ENCODE measurements around the gene GADD45GIP1.

GADD45GIP1 gene

DNA sequence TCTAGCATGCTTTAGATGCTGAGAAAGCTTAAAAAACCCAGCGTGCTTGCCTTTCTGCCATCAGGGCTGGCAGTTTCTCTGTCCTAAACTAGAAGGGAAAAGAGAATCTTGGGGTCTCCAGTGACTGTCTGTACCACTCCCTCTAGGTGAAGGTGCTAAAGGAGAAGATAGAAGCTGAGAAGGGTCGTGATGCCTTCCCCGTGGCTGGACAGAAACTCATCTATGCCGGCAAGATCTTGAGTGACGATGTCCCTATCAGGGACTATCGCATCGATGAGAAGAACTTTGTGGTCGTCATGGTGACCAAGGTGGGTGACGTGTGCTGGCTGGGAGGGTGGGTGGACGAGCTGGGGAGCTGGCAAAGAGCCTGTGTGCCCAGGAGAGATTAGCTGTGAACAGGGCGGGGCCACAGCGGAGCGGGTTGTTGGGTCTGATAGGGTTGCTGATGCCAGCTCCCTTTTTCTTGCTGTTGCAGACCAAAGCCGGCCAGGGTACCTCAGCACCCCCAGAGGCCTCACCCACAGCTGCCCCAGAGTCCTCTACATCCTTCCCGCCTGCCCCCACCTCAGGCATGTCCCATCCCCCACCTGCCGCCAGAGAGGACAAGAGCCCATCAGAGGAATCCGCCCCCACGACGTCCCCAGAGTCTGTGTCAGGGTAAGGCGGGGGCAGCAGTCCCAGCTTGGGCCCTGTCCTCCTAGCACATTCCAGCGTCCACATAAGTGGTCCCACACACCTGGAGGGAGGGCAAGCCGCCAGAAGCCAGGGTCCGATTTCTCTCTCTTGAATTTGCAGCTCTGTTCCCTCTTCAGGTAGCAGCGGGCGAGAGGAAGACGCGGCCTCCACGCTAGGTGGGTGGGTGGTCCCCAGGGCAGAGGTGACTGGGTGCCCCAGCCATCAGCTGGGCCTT, 9.1 kb downstream of the GADD45GIP1 start:
- no peak for TF ChIP-seq POLR2A (IDR thresholded peaks at IDR 0.05; ENCODE audit: extremely low read depth, insufficient read length)
- TF ChIP-seq, protein P1, sequence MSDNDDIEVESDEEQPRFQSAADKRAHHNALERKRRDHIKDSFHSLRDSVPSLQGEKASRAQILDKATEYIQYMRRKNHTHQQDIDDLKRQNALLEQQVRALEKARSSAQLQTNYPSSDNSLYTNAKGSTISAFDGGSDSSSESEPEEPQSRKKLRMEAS (IDR thresholded peaks at IDR 0.05; ENCODE audit: low read depth, low read length), result no peak
- no peak for TF ChIP-seq MYC (IDR thresholded peaks at IDR 0.05; ENCODE audit: low read depth, low read length)
- TF ChIP-seq, protein P2, sequence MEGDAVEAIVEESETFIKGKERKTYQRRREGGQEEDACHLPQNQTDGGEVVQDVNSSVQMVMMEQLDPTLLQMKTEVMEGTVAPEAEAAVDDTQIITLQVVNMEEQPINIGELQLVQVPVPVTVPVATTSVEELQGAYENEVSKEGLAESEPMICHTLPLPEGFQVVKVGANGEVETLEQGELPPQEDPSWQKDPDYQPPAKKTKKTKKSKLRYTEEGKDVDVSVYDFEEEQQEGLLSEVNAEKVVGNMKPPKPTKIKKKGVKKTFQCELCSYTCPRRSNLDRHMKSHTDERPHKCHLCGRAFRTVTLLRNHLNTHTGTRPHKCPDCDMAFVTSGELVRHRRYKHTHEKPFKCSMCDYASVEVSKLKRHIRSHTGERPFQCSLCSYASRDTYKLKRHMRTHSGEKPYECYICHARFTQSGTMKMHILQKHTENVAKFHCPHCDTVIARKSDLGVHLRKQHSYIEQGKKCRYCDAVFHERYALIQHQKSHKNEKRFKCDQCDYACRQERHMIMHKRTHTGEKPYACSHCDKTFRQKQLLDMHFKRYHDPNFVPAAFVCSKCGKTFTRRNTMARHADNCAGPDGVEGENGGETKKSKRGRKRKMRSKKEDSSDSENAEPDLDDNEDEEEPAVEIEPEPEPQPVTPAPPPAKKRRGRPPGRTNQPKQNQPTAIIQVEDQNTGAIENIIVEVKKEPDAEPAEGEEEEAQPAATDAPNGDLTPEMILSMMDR (IDR thresholded peaks at IDR 0.05; ENCODE audit: low read depth, low read length), result no peak
- H3K4me3 ChIP-seq (ENCODE audit: low read depth, low read length), result no peak overlapping the region
- no peak for DNase-seq (ENCODE audit: low read depth)

DNA sequence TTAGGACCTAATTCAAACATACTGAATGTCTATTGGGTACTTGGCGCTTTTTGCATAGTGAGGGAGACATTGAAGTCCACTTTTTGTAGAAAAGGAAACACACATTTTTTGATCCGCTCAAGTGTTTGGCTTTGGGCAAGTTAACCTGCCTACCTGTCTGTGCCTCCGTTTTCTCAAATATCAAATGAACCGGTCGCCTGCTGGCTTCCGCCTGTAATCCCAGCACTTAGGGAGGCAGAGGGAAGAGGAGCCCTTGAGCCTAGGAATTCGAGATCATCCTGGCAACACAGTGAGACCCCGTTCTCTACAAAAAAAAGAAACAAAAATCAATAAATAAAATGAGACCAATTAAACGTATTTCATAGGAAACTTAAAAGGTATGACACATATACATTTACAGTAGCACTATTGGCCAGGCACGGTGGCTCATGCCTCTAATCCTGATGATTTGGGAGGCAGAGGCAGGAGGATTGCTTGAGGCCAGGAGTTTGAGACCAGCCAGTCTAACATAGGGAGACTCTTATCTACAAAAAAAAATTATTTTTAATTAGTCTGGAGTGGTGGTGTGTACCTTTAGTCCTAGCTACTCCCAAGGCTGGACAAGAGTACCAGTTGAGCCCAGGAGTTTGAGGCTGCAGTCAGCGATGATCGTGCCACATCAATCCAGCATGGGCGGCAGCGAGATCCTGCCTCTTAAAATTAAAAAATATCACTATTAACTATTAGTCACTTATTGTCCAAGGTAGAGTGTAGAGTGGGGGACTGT, 10.1 kb downstream of the GADD45GIP1 start:
- TF ChIP-seq, protein P2 (IDR thresholded peaks at IDR 0.05; ENCODE audit: low read depth, low read length), result no peak
- TF ChIP-seq MYC (IDR thresholded peaks at IDR 0.05; ENCODE audit: low read depth, low read length), result no peak
- peak; percentile 26 for DNase-seq (ENCODE audit: low read depth)
- H3K4me3 ChIP-seq (ENCODE audit: low read depth, low read length), result peak overlapping the region; percentile 96

DNA sequence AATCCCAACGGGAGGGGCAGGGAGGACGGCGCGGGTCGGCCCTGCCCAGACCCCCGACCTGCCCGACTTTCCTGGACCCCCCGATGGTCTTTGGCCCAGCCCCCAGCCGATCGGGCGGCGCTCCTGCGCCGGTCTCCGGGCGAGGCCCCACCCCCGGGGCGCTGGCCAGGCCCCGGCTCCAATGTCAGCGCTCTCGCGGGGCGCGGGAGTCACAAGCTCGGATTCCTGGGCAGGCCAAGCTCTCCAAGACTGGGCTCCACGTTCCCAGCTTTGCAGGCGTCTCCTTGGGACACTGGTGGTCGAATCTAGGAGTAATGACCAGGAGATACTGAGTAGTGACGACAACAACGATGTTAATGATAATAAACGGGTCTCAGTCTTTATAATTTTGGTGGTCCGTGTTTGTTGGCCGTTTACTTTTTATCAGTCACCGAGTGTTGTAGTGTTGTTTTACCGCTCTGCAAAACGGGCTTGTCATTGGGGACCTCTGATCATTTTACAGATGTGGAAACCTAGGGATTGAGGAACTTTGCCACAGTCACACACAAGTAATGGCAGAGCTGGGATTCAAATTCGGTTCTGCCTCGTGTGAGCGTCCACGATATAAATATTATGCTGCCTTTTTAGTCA, 10.8 kb downstream of the GADD45GIP1 start:
- peak; percentile 87 for DNase-seq (ENCODE audit: low read depth)
- H3K4me3 ChIP-seq (ENCODE audit: low read depth, low read length), result peak overlapping the region; percentile 96
- TF ChIP-seq, protein P1 (IDR thresholded peaks at IDR 0.05; ENCODE audit: low read depth, low read length), result no peak
- no peak for TF ChIP-seq POLR2A (IDR thresholded peaks at IDR 0.05; ENCODE audit: extremely low read depth, insufficient read length)
- TF ChIP-seq MYC (IDR thresholded peaks at IDR 0.05; ENCODE audit: low read depth, low read length), result no peak
- TF ChIP-seq, protein P2 (IDR thresholded peaks at IDR 0.05; ENCODE audit: low read depth, low read length), result no peak

DNA sequence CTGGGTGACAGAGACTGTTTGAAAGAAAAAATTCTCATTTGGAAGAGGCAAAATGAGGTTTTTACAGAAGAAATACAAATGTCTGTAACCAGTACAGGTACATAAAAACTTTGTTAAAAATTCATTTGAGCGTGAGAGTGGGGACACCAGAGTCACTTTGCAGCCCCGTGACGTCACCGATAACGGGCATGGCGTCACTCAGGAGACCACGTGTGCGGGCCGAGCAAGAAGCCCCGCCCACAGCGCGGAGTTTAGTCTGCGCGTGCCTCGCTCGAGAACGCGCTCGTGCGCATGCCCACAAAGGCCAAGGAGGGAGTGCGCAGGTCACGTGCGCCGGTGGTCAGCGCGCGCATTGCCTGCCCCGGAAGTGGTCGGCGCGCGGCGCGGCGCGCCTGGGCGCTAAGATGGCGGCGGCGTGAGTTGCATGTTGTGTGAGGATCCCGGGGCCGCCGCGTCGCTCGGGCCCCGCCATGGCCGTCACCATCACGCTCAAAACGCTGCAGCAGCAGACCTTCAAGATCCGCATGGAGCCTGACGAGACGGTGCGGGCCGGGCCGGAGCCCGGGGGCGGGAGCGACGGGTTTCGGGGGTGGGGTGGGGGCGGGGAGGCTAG, 11.4 kb downstream of the GADD45GIP1 start, which contains the start of gene RAD23A:
Gene RAD23A (plus strand): TSS at position 384 of the 613 bp plus-strand sequence. CDS start 87 bp downstream, at position 471.
- TF ChIP-seq MYC (IDR thresholded peaks at IDR 0.05; ENCODE audit: low read depth, low read length), result peak; percentile 97
- peak; percentile 93 for TF ChIP-seq POLR2A (IDR thresholded peaks at IDR 0.05; ENCODE audit: extremely low read depth, insufficient read length)
- TF ChIP-seq, protein P2 (IDR thresholded peaks at IDR 0.05; ENCODE audit: low read depth, low read length), result no peak
- TF ChIP-seq, protein P1 (IDR thresholded peaks at IDR 0.05; ENCODE audit: low read depth, low read length), result peak; percentile 100
- H3K4me3 ChIP-seq (ENCODE audit: low read depth, low read length), result peak within 1 kb of the TSS; percentile 100
- peak; percentile 98 for DNase-seq (ENCODE audit: low read depth)

DNA sequence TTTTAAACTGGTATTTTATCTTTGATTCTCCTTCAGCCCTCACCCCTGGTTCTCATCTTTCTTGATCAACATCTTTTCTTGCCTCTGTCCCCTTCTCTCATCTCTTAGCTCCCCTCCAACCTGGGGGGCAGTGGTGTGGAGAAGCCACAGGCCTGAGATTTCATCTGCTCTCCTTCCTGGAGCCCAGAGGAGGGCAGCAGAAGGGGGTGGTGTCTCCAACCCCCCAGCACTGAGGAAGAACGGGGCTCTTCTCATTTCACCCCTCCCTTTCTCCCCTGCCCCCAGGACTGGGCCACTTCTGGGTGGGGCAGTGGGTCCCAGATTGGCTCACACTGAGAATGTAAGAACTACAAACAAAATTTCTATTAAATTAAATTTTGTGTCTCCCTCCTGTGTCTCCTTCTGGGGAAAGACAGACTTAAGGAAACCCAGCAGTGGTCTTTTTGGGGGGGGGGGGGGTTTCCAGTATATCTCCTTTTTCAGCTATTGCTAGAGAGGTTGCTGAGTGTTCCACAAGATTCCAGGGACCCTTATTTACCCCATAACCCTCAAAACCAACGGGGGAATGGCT, 12.8 kb downstream of the GADD45GIP1 start:
- TF ChIP-seq, protein P1 (IDR thresholded peaks at IDR 0.05; ENCODE audit: low read depth, low read length), result no peak
- TF ChIP-seq MYC (IDR thresholded peaks at IDR 0.05; ENCODE audit: low read depth, low read length), result no peak
- TF ChIP-seq, protein P2 (IDR thresholded peaks at IDR 0.05; ENCODE audit: low read depth, low read length), result no peak
- no peak for TF ChIP-seq POLR2A (IDR thresholded peaks at IDR 0.05; ENCODE audit: extremely low read depth, insufficient read length)
- DNase-seq (ENCODE audit: low read depth), result peak; percentile 46
- H3K4me3 ChIP-seq (ENCODE audit: low read depth, low read length), result peak overlapping the region; percentile 100

All from NB4 (cell line).